Measurements from ENCODE around the gene CCND2. TPM values are rescaled to one million over a fixed set of nuclear protein-coding genes. Genes with fewer than 3 reads are reported as not detected.

Gene CCND2
- total RNA-seq, 5 donors from 2014 or later (not counting 1 experiment from before 2014, with no cell fraction given): 148 to 218 (median 172) TPM

- peak overlapping the region; percentile 95 to 97 for H3K27ac Mint-ChIP-seq
- Histone ChIP-seq H3K4me1 (ENCODE audit: control insufficient read depth in 1 of 2, extremely low read depth in 1 of 2, insufficient read depth in 2 of 2, low read length in 2 of 2) (peaks cover 6 to 42% of the 10 kb centered on the region in 2 experiments), H3K27me3 (replicated peaks in 1 of 2; ENCODE audit: control insufficient read depth in 2 of 2, extremely low read depth in 1 of 2, insufficient read depth in 2 of 2, low read length in 1 of 2) (peaks cover 0 to 3% of the 10 kb centered on the region in 2 experiments), H3K9me3 (no peaks in the 10 kb centered on the region), H3K4me3 (ENCODE audit: control insufficient read depth in 1 of 2, extremely low read depth in 1 of 2, low read length in 1 of 2) (peak overlapping the region; percentile 73 to 96), H3K36me3 (ENCODE audit: control insufficient read depth in 2 of 2, extremely low read depth in 1 of 2, insufficient read depth in 1 of 2, low read length in 1 of 2) (no peaks in the 10 kb centered on the region), H3K27ac (ENCODE audit: low read length) (peak overlapping the region; percentile 94)
- H3K9me3 Mint-ChIP-seq: no peaks in the 10 kb centered on the region
- H3K4me1 Mint-ChIP-seq: peaks cover 12 to 27% (median 18%) of the 10 kb centered on the region in 3 donors
- ChIA-PET POLR2A (interaction anchor here (0.6 to 1.0 kb wide), 9 partner anchors 9 to 414 kb away, joined by 3 to 7 read pairs (median 4); partner anchors contain the start of gene PARP11 (in 1 of the 2)), CTCF (interaction anchor here (0.6 to 2.7 kb wide), 12 partner anchors 7 to 386 kb away, joined by 3 to 34 read pairs (median 4); no protein-coding TSS in a partner anchor)
- peak; percentile 85 to 96 (median 92) for DNase-seq
- H3K4me3 Mint-ChIP-seq: peak overlapping the region; percentile 92 to 98 (median 96)
- no peaks in the 10 kb centered on the region for H3K36me3 Mint-ChIP-seq
- ATAC-seq (replicated peaks in 1 of 4): peak; percentile 45 to 52 (median 49)
- peaks cover 2 to 4% of the 10 kb centered on the region in 2 donors for H3K27me3 Mint-ChIP-seq
- under 1% methylated on average over 53 of the region's 73 CpGs for WGBS (ENCODE audit: insufficient coverage)
Observed at GRCh38 chr12:4269279-4269991, 4.1 kb upstream of the CCND2 start.

GRCh38 chr12:4270016-4270830, 3.3 kb upstream of the CCND2 start:
- under 1% methylated on average over 21 of the region's 39 CpGs for WGBS (ENCODE audit: insufficient coverage)
- Histone ChIP-seq H3K36me3 (ENCODE audit: control insufficient read depth in 2 of 2, extremely low read depth in 1 of 2, insufficient read depth in 1 of 2, low read length in 1 of 2) (no peaks in the 10 kb centered on the region), H3K9me3 (no peaks in the 10 kb centered on the region), H3K27ac (ENCODE audit: low read length) (peak overlapping the region; percentile 94), H3K4me3 (ENCODE audit: control insufficient read depth in 1 of 2, extremely low read depth in 1 of 2, low read length in 1 of 2) (peak overlapping the region; percentile 84 to 96), H3K4me1 (ENCODE audit: control insufficient read depth in 1 of 2, extremely low read depth in 1 of 2, insufficient read depth in 2 of 2, low read length in 2 of 2) (peaks cover 6 to 46% of the 10 kb centered on the region in 2 experiments), H3K27me3 (replicated peaks in 1 of 2; ENCODE audit: control insufficient read depth in 2 of 2, extremely low read depth in 1 of 2, insufficient read depth in 2 of 2, low read length in 1 of 2) (peaks cover 0 to 3% of the 10 kb centered on the region in 2 experiments)
- peak in 16 of 35 experiments; percentile 11 to 53 (median 36) for DNase-seq
- H3K4me3 Mint-ChIP-seq: peak overlapping the region; percentile 92 to 98 (median 96)
- ChIA-PET POLR2A (interaction anchor here (0.5 to 1.0 kb wide), 6 partner anchors 8 to 397 kb away, joined by 3 to 6 read pairs (median 4); partner anchors contain the start of gene PARP11 (in 1 of the 2)), CTCF (interaction anchor here (0.6 to 2.7 kb wide), 6 partner anchors 22 to 387 kb away, joined by 3 to 11 read pairs (median 4); no protein-coding TSS in a partner anchor)
- peaks cover 2 to 4% of the 10 kb centered on the region in 2 donors for H3K27me3 Mint-ChIP-seq
- peak overlapping the region; percentile 98 for H3K27ac Mint-ChIP-seq
- peaks cover 12 to 27% (median 18%) of the 10 kb centered on the region in 3 donors for H3K4me1 Mint-ChIP-seq
- no peak for ATAC-seq (replicated peaks in 1 of 4)
- no peaks in the 10 kb centered on the region for H3K36me3 Mint-ChIP-seq
- no peaks in the 10 kb centered on the region for H3K9me3 Mint-ChIP-seq

DNA sequence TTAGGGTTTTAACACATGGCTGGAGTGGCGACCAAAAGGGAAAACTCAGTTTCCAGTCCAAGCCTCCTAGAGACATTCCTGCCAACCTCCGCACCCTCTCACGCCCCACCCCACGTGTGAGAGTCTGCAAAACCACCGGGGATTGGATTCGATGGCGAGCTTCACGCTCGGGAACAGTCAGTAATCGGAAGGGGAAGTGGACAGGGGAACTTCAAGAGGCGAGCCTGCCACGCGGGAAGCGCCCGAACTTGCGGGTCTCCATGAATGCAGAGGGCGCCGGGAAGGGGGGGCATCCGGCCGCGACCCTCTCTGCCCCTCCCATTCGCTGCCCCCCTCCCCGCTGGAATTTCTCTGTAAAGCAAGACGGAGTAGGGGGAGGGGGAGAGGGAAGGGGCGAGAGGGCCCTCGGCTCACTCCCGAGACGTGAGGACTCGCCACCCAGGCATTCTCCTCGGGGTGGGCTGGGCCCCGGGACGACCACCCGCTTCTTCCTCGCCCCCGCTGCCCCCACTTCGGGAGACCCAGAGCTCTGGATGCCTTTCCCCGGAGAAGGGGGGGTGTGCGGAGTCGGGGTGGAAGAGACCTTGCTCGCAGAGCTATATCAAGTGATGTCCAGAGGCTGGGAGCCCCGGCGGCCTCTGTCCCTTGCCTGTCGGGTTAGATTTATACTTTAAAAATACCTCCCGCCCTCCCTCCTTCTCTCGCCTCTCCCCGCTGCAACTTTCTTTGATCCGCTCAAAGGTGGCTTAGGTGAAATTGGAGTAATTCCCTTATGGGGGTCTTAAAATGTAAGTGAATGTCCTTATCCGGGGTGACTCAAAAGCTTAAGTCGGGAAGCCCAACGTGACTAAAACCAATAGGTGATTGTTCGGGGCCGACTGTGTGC, 2.5 kb upstream of the CCND2 start:
- peaks cover 1% of the 10 kb centered on the region for H3K36me3 Mint-ChIP-seq
- peaks cover 8 to 52% of the 10 kb centered on the region in 2 experiments for H3K4me1 ChIP-seq (ENCODE audit: control insufficient read depth in 1 of 2, extremely low read depth in 1 of 2, insufficient read depth in 2 of 2, low read length in 2 of 2)
- no peak for ATAC-seq (replicated peaks in 1 of 4)

DNA sequence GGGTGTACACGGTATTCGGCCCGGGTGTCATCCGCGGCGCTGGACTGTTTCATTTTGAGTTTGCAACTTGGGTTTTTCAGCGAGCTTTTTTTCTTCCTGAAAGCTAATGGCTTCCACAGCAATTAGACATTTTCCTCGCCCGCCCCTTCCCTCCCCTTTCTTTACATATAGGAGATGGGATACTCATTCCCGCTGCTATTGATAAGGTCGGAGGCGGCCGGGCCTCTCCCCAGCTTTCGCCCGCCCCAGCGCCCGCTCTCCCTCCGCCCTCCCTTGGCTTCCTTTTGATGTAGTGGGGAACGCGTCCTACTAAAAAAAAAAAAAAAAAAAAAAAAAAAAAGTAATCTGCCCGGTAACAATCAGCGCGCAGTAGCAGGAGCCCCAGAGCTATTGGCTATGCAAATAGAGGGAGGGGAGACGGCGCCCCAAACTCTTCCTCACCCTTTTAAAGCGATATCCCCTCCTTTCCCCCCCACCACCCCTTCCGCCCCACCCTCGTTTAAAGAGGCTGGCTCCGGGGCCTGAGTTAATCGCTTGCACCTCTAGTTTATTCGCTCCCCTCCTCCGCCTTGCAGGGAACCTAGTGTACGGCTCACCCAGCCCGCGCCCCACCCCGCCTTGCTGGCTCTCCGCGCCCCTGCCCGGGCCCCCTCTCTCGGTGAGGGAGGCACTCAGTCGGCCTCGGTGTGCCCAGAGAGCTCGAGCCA, 1.7 kb upstream of the CCND2 start:
- H3K36me3 Mint-ChIP-seq: peaks cover 8% of the 10 kb centered on the region
- H3K4me1 Mint-ChIP-seq: peaks cover 22 to 39% (median 31%) of the 10 kb centered on the region in 3 donors
- H3K27ac Mint-ChIP-seq: peak overlapping the region; percentile 98 to 99
- Histone ChIP-seq H3K27me3 (replicated peaks in 1 of 2; ENCODE audit: control insufficient read depth in 2 of 2, extremely low read depth in 1 of 2, insufficient read depth in 2 of 2, low read length in 1 of 2) (peaks cover 0 to 3% of the 10 kb centered on the region in 2 experiments), H3K4me3 (ENCODE audit: control insufficient read depth in 1 of 2, extremely low read depth in 1 of 2, low read length in 1 of 2) (peak overlapping the region; percentile 84 to 96), H3K4me1 (ENCODE audit: control insufficient read depth in 1 of 2, extremely low read depth in 1 of 2, insufficient read depth in 2 of 2, low read length in 2 of 2) (peaks cover 14 to 59% of the 10 kb centered on the region in 2 experiments), H3K27ac (ENCODE audit: low read length) (peak overlapping the region; percentile 90), H3K9me3 (no peaks in the 10 kb centered on the region), H3K36me3 (ENCODE audit: control insufficient read depth in 2 of 2, extremely low read depth in 1 of 2, insufficient read depth in 1 of 2, low read length in 1 of 2) (peaks cover 0 to 8% of the 10 kb centered on the region in 2 donors)
- no peaks in the 10 kb centered on the region for H3K27me3 Mint-ChIP-seq
- ChIA-PET CTCF (interaction anchor here (0.6 to 1.4 kb wide), 7 partner anchors 21 to 587 kb away, joined by 3 to 7 read pairs (median 4); no protein-coding TSS in a partner anchor), POLR2A (interaction anchor here (0.6 to 1.8 kb wide), 7 partner anchors 35 to 399 kb away, joined by 3 to 11 read pairs (median 4); partner anchors contain the start of gene PARP11 (in 1 of the 2))
- ATAC-seq (replicated peaks in 1 of 4): peak; percentile 61 to 69 (median 64)
- peak overlapping the region; percentile 92 to 98 (median 96) for H3K4me3 Mint-ChIP-seq
- no peaks in the 10 kb centered on the region for H3K9me3 Mint-ChIP-seq
- 1% methylated on average over 14 of the region's 43 CpGs for WGBS (ENCODE audit: insufficient coverage)
- DNase-seq: peak; percentile 77 to 95 (median 89)

More for the DNA sequence above, 2.5 kb upstream of the CCND2 start:
- Mint-ChIP-seq H3K4me1 (peaks cover 16 to 31% (median 23%) of the 10 kb centered on the region in 3 donors), H3K27me3 (no peaks in the 10 kb centered on the region), H3K4me3 (peak overlapping the region; percentile 92 to 98 (median 96)), H3K27ac (peak overlapping the region; percentile 98 to 99), H3K9me3 (no peaks in the 10 kb centered on the region)
- peak in 9 of 35 experiments; percentile 15 to 66 (median 31) for DNase-seq
- under 1% methylated on average over 20 of the region's 52 CpGs for WGBS (ENCODE audit: insufficient coverage)
- ChIA-PET CTCF (interaction anchor here (0.6 to 1.4 kb wide), 7 partner anchors 20 to 588 kb away, joined by 3 to 7 read pairs (median 4); no protein-coding TSS in a partner anchor), POLR2A (interaction anchor here in 1 of 2 donors (0.6 to 1.8 kb wide), 3 partner anchors 36 to 398 kb away, joined by 3 to 7 read pairs (median 3); partner anchors contain the start of gene PARP11)
- H3K27me3 ChIP-seq (replicated peaks in 1 of 2; ENCODE audit: control insufficient read depth in 2 of 2, extremely low read depth in 1 of 2, insufficient read depth in 2 of 2, low read length in 1 of 2): peaks cover 0 to 3% of the 10 kb centered on the region in 2 experiments
- H3K4me3 ChIP-seq (ENCODE audit: control insufficient read depth in 1 of 2, extremely low read depth in 1 of 2, low read length in 1 of 2): peak overlapping the region; percentile 84 to 96
- peak overlapping the region; percentile 90 for H3K27ac ChIP-seq (ENCODE audit: low read length)
- H3K9me3 ChIP-seq: no peaks in the 10 kb centered on the region
- H3K36me3 ChIP-seq (ENCODE audit: control insufficient read depth in 2 of 2, extremely low read depth in 1 of 2, insufficient read depth in 1 of 2, low read length in 1 of 2): peaks cover 0 to 4% of the 10 kb centered on the region in 2 donors

Measured in T-cell (primary cell).